Stomach smooth muscle (tissue), 2 donors: ENCODE results near the gene IL32.

ENCODE experiments used
- H3K27ac ChIP-seq: one replicate; pipeline ENCODE4 v1.7.0; 2013; ENCODE audit warnings: mild to moderate bottlenecking, low read length, inconsistent platforms
- H3K27me3 ChIP-seq, 2 donors: one replicate each; pipeline ENCODE4 v1.7.0; 2013; ENCODE audit warnings: low read length in 2 of 2; ENCODE audit not compliant: insufficient read depth in 2 of 2, control insufficient read depth in 1 of 2
- H3K36me3 ChIP-seq, 2 donors: one replicate each; pipeline ENCODE4 v1.7.0; 2013; ENCODE audit warnings: low read length in 2 of 2; ENCODE audit not compliant: control insufficient read depth in 2 of 2, insufficient read depth in 2 of 2
- H3K4me1 ChIP-seq: one replicate; pipeline ENCODE4 v1.7.0; 2013; ENCODE audit warnings: low read length; ENCODE audit not compliant: control insufficient read depth, insufficient read depth
- H3K4me3 ChIP-seq, 2 donors: one replicate each; pipeline ENCODE4 v1.7.0; 2013; ENCODE audit warnings: low read length in 2 of 2
- H3K9ac ChIP-seq, 2 donors: one replicate each; pipeline ENCODE4 v1.7.0; 2013; ENCODE audit warnings: low read length in 2 of 2, mild to moderate bottlenecking in 1 of 2
- H3K9me3 ChIP-seq, 2 donors: one replicate each; pipeline ENCODE4 v1.7.0; 2013; ENCODE audit warnings: low read length in 2 of 2; ENCODE audit not compliant: control insufficient read depth in 2 of 2
- donor health status: healthy.
- donor health status: Pancreatic carcinoma.

The IL32 gene

GRCh38 chr16:3096362-3096761 is 30.9 kb downstream of the IL32 start:
- Histone ChIP-seq H3K4me1 (peaks cover 6% of the 10 kb centered on the region), H3K9me3 (no peaks in the 10 kb centered on the region), H3K4me3 (no peak overlapping the region), H3K27me3 (peaks cover 29 to 32% of the 10 kb centered on the region in 2 donors), H3K27ac (no peak overlapping the region), H3K9ac (no peak overlapping the region), H3K36me3 (no peaks in the 10 kb centered on the region)

- Histone ChIP-seq H3K27me3 (peaks cover 26 to 27% of the 10 kb centered on the region in 2 donors), H3K9ac (no peak overlapping the region), H3K9me3 (no peaks in the 10 kb centered on the region), H3K4me1 (peaks cover 6% of the 10 kb centered on the region), H3K4me3 (no peak overlapping the region), H3K27ac (no peak overlapping the region), H3K36me3 (no peaks in the 10 kb centered on the region)
These were observed 31.8 kb downstream of the IL32 start for GRCh38 chr16:3097266-3097665.

DNA sequence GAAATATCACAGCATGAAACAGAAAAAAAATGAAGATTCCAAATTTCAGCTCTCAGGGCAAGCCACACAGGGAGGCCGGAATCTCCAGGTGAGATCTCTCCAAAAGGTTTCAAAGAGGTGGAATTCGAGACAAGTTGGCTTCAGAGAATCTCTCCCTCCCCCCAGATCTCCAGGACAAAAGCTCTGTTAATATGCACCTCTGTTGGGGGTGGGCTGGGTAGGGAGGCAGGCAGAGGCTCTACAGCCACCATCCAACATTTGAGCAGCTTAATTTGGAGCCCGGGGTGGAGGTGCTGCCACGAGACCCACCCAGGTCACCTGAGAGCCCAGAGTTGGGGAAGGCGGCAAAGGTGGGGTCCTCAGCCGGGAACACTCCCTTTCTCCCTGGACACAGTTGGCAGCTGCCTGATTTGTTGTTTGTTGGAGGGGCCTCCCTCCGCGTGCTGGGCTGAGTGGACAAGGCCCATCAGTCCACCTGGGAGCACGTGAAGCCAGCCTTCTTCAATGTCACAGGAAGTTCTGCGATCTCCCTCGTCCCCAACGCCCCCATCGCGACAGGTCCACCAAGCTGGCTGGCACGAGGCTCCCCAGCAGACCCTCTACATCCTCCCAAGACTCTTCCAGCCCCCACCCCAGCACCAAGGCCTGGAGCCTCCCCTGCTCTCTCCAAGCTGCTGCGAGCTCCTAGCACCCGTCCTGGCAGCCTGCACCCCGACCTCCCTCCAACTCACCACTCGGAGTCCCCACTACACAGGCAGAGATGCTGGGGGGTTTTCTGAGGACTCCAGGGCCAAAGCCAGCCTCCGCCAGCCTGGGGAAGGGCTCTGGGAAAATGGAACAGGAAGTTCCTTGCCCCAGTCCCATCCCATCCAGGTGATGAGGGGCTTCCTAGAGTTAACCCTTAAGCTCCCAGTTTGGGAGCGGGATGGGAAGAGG is 33.3 kb downstream of the IL32 start, which contains the start of gene ZSCAN10:
Gene ZSCAN10, minus strand, starts transcription at position 836 of the 936 bp plus-strand sequence. CDS start 6,357 bp downstream, outside the sequence.
- H3K4me3 ChIP-seq: peak within 1 kb of the TSS in 1 of 2 donors; percentile 44
- no peaks in the 10 kb centered on the region for H3K36me3 ChIP-seq
- no peaks in the 10 kb centered on the region for H3K9me3 ChIP-seq
- peaks cover 23% of the 10 kb centered on the region in 2 donors for H3K27me3 ChIP-seq
- H3K4me1 ChIP-seq: peaks cover 6% of the 10 kb centered on the region
- H3K9ac ChIP-seq: no peak within 1 kb of the TSS
- no peak within 1 kb of the TSS for H3K27ac ChIP-seq

GRCh38 chr16:3099395-3099731 is 33.9 kb downstream of the IL32 start:
- no peaks in the 10 kb centered on the region for H3K36me3 ChIP-seq
- H3K9me3 ChIP-seq: no peaks in the 10 kb centered on the region
- H3K27ac ChIP-seq: no peak overlapping the region
- peaks cover 23% of the 10 kb centered on the region in 2 donors for H3K27me3 ChIP-seq
- H3K9ac ChIP-seq: no peak overlapping the region
- peak overlapping the region in 1 of 2 donors; percentile 44 for H3K4me3 ChIP-seq
- peaks cover 6% of the 10 kb centered on the region for H3K4me1 ChIP-seq

GRCh38 chr16:3099732-3100499 is 34.5 kb downstream of the IL32 start:
- H3K9me3 ChIP-seq: no peaks in the 10 kb centered on the region
- peaks cover 6% of the 10 kb centered on the region for H3K4me1 ChIP-seq
- no peak overlapping the region for H3K27ac ChIP-seq
- H3K4me3 ChIP-seq: peak overlapping the region in 1 of 2 donors; percentile 44
- H3K9ac ChIP-seq: no peak overlapping the region
- H3K27me3 ChIP-seq: peaks cover 21 to 23% of the 10 kb centered on the region in 2 donors
- H3K36me3 ChIP-seq: no peaks in the 10 kb centered on the region

GRCh38 chr16:3101018-3101840 is 35.8 kb downstream of the IL32 start:
- peaks cover 21 to 23% of the 10 kb centered on the region in 2 donors for H3K27me3 ChIP-seq
- H3K27ac ChIP-seq: no peak overlapping the region
- no peaks in the 10 kb centered on the region for H3K36me3 ChIP-seq
- H3K9me3 ChIP-seq: no peaks in the 10 kb centered on the region
- no peak overlapping the region for H3K9ac ChIP-seq
- H3K4me1 ChIP-seq: peaks cover 9% of the 10 kb centered on the region
- H3K4me3 ChIP-seq: peak overlapping the region in 1 of 2 donors; percentile 8

- peaks cover 21 to 23% of the 10 kb centered on the region in 2 donors for H3K27me3 ChIP-seq
- H3K4me1 ChIP-seq: peaks cover 14% of the 10 kb centered on the region
- H3K4me3 ChIP-seq: no peak overlapping the region
These were observed 36.5 kb downstream of the IL32 start for GRCh38 chr16:3101841-3102470.

DNA sequence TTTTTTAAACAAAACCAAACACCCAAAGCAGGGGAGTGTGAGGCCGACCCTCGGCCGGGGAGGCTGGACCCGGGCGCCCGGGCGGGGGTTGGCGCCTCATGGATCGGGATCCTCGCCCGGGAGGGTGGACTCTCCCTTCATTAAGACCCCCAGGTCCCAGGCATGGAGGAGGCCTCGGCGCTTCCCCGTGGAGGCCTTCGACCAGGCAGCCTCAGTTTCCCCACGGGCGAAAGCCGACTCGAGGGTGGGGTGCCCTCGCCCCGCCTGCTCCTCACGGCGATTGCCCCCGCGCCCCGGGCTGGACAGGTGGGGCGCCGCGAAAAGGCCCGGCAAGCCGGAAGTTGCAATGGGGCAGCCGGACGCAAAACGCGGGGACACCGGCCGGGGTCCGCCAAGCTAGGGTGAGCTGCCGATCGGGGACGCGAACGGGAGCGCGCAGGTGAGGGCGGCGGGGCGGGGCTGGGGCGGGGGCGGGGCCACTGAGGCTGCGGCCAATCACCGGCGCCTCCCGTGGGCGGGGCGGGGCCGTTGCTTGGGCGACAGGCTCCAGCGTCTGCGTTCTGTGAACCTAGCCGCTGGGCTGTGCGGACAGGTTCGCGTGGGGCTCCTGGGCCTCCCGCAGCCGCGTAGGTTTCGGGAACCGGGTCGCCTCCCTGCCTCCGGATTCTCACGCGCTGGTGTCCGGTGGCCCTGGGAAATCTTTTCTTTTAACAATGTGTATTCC is 40.9 kb downstream of the IL32 start:
- Histone ChIP-seq H3K27me3 (peaks cover 0 to under 1% of the 10 kb centered on the region in 2 donors), H3K4me1 (peaks cover 12% of the 10 kb centered on the region), H3K36me3 (no peaks in the 10 kb centered on the region), H3K9me3 (no peaks in the 10 kb centered on the region), H3K4me3 (peak overlapping the region; percentile 72 to 75), H3K9ac (peak overlapping the region; percentile 66 to 82), H3K27ac (peak overlapping the region; percentile 62)

More at GRCh38 chr16:3101841-3102470, 36.5 kb downstream of the IL32 start:
- Histone ChIP-seq H3K27ac (no peak overlapping the region), H3K36me3 (no peaks in the 10 kb centered on the region), H3K9ac (no peak overlapping the region), H3K9me3 (no peaks in the 10 kb centered on the region)

GRCh38 chr16:3112058-3112880 is 46.8 kb downstream of the IL32 start, which contains the start of gene ZNF205:
TSS of gene ZNF205 (plus strand) at chr16:3112586. CDS start at chr16:3113431, 845 bp downstream.
- peaks cover 30% of the 10 kb centered on the region for H3K4me1 ChIP-seq
- peak within 1 kb of the TSS; percentile 72 to 95 for H3K4me3 ChIP-seq
- no peak within 1 kb of the TSS for H3K27ac ChIP-seq
- peak within 1 kb of the TSS; percentile 75 to 78 for H3K9ac ChIP-seq
- H3K36me3 ChIP-seq: peaks cover 12 to 14% of the 10 kb centered on the region in 2 donors
- H3K9me3 ChIP-seq: no peaks in the 10 kb centered on the region
- H3K27me3 ChIP-seq: no peaks in the 10 kb centered on the region
